Measurements from ENCODE around the gene DLX3.

- TF ChIP-seq CTCF (conservative IDR thresholded peaks at IDR 0.05; ENCODE audit: low read depth, low read length) = no peak
- TF ChIP-seq EZH2 (IDR thresholded peaks at IDR 0.05; ENCODE audit: low read length, unreplicated experiment) = no peak
- TF ChIP-seq EZH2phosphoT487 (IDR thresholded peaks at IDR 0.05; ENCODE audit: borderline replicate concordance, low read length) = no peak
Observed at GRCh38 chr17:49969134-49969759, 25.8 kb downstream of the DLX3 start, which contains the start of gene DLX4.
